NCI-H2171 (cell line): ENCODE measurements around the gene COPS9.

Experiments
- DNase-seq: peaks from one replicate; lab custom pipeline; 2025; lab: John Stamatoyannopoulos, UW

Gene COPS9

DNA sequence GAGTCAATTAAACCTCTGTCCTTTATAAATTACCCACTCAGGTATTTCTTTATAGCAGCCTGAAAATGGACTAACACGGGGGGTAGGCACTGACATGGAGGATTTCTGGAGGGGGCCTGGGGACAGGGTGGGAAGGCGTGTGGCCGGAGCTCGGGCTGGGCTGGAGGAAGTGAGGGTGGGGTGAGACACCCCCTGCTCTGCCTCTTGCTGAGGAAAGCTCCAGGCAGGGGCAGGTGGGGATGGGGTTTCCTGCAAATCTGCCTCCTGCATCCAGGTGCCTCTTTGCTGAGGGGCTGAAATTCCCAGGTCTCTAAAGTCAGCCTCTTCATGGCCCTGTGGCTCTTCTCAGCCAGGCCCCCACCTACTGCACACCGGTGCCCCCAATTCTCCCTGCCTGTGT, 30.1 kb upstream of the COPS9 start:
- DNase-seq = no peak

DNA sequence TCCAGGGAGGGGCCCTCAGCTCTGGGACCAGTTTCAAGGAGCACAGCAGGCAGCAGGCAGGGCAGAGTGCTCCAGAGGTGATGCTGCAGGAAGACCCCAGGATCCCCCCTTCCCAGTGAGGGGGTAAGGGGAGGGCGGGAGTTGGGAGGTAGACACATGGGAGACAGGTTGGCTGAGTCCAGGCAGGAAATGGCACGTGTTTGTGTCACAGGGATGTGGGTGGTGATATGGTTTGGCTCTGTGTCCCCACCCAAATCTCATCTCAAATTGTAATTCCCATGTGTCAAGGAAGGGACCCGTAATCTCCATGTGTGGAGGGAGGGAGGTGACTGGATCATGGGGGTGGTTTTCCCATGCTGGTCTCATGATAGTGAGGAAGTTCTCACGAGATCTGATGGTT, 29.6 kb upstream of the COPS9 start:
- DNase-seq = no peak

DNA sequence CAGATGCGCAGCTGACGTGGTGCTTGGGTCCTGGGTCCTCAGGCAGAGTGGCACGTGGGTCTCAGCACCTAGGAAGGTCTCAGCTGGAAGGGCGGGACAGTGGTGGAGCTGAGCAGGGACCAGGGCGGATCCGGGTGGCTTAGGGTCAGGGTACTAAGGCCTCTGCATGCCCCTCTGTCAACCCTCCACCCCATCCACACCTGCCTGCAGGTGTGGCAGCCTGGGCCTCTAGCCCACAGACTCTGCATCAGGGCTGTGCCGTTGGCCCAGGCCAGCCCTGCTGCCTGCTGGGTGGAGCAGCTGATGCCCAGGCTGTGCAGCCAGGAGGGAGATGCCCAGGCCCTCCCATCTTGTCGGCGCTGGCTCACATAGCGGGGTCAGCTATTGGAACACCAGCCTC, 28.9 kb upstream of the COPS9 start:
- DNase-seq = no peak

GRCh38 chr2:240164586-240164985, 28.5 kb upstream of the COPS9 start:
- DNase-seq = no peak

GRCh38 chr2:240163844-240164574, 27.9 kb upstream of the COPS9 start:
- no peak for DNase-seq

DNA sequence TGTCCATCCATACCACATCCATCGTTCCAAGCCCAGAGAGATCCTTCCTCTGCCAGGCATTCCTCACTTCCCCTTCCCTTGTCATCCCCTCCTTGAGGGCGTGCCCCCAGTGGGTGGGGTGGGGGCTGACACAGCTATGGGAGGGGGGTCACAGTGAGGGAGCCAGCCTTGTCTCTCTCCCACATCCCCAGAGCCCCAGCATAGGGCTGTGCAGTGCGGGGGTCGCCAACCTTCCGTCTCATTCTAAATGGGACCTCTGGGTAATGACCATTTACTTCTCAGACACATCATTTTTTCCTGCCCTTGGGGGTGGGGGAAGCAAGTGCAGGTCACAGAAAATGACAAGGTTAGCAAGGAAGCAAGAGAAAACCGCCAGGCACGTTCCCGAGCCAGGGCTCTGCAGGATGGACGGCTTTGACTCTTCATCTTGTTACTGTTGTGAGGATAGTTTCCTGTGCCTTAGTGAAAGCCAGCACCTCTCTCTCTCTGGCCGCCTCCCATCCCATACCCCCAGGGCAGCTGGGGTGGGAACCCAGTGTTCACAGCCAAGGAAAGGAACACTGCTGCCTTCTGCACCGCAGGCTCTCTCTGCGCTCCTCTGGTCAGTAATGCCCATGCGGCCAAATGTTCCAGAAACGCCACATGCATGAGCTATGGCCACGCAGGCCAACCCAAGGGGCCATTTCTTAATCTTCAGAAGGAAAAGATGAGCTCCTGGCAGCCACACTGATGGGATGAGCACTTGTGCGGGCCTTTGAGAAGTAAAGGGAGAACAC, 27.0 kb upstream of the COPS9 start:
- no peak for DNase-seq

DNA sequence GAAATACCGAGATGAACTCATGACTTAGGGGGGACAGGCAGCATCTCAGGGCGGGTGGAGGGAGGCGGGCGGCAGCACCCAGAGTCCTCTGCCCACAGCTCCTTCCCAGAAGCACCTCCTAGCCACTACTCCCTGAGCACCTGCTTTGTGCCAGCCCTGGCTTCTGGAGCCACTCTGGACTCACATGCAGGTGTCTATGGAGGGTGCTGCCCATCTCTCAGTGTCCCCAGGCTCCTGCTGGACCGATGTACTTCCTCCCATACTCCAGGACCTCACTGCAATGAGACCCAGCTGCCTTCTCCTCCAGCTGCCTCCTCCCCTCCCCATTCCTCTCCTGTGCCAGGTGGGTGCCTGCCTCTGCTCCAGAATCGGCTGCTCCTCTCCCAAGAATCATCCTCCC, 26.4 kb upstream of the COPS9 start:
- DNase-seq = no peak

GRCh38 chr2:240162032-240162431, 25.9 kb upstream of the COPS9 start:
- no peak for DNase-seq

GRCh38 chr2:240161087-240161750, 25.1 kb upstream of the COPS9 start:
- no peak for DNase-seq

- no peak for DNase-seq
Observed at GRCh38 chr2:240160291-240161086, 24.4 kb upstream of the COPS9 start.

- no peak for DNase-seq
Observed at GRCh38 chr2:240159251-240159839, 23.2 kb upstream of the COPS9 start.

GRCh38 chr2:240157147-240157470, 21.0 kb upstream of the COPS9 start:
- no peak for DNase-seq

DNA sequence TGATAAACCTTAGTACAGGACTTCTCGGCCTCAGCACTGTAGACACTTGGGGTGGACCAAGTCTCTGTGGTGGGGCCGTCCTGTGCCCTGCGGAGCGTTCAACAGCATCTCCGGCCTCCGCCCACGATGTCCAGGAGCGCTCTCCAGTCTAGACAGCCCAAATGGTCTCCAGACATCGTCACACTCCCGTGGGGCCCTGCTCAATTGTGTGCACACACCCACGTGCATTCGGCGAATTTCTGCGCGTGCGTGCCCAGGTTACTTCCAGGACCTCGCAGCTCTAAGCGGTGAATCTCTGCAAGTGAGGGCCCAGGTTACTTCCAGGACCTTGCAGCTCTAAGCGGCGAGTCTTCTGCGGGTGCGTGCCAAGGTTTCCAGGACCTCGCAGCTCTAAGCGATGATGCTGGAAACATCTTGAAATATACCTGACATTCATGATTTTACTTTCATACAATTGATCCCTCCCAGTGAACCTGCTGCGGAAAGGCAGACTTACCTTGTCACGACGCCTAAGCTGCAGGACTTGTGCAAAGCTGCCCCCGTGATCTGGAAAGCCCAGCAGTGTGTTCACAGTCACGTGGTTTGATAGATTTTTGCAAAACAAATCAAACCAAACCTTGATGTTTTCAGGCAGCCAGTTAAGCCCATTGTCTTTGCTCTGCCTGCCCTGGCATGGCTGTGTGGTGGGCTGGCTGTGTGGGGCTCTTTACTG, 20.5 kb upstream of the COPS9 start:
- DNase-seq = no peak

GRCh38 chr2:240155745-240156390, 19.8 kb upstream of the COPS9 start:
- DNase-seq = no peak

- no peak for DNase-seq
Observed at GRCh38 chr2:240155048-240155744, 19.1 kb upstream of the COPS9 start.

GRCh38 chr2:240154606-240155005, 18.5 kb upstream of the COPS9 start:
- DNase-seq = no peak

- DNase-seq = no peak
Observed at GRCh38 chr2:240153418-240153817, 17.3 kb upstream of the COPS9 start.

DNA sequence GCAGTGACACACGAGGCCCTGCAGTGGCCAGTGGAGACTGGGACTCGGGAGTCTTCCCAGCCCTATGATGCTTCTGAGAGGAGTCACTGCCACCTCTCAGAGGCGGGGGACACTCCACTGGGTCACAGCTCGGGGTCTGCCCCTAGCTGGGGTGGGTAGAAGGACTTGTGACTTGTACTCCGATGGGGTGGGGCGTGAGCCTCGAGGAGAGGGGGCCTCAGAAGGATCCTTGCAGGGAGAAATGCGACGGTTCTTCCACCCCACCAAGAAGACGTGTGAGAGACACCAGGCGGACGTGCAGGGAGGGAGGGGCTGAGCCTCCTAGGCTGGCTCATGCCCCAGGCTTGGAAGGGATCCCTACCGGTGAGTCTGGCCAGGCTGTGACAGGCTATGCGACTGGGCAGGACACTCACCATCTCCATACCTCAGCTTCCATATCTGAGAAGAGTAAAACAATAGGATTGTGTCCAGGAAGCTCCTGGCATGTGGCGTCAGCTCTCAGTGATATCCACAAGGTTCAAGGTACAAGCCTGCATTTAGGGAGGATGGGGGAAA, 15.4 kb upstream of the COPS9 start:
- no peak for DNase-seq

- no peak for DNase-seq
Observed at GRCh38 chr2:240149943-240150784, 14.1 kb upstream of the COPS9 start.
